IMR-90 (cell line): ENCODE measurements around the gene NCKIPSD. TPM values are rescaled to one million over a fixed set of nuclear protein-coding genes. Genes with fewer than 3 reads are reported as not detected.

Experiments
- ATAC-seq: fragments of 200-7000 bp; cut with Tn5 transposase; 2 replicates; pipeline ENCODE4 v1.9.1; 2020; ENCODE audit warnings: low read depth, mild to moderate bottlenecking, moderate library complexity
- BruUV-seq: library from RNA; stranded (reverse); fragments of 400-500 nt; replicated peaks from 2 replicates; lab custom pipeline; 2021; lab: Mats Ljungman, UMichigan
- CTCF ChIA-PET: fragments of 300-600 bp; formaldehyde crosslinking; extraction: SDS; loops from one replicate; lab custom pipeline; 2021; ENCODE audit warnings: antibody characterized with exemption; lab: Yijun Ruan, JAX
- POLR2A ChIA-PET: fragments of 300-600 bp; sonication (Branson Sonifier 250); formaldehyde crosslinking; loops from one replicate; lab custom pipeline; 2022; ENCODE audit warnings: antibody characterized with exemption; ENCODE audit not compliant: unreplicated experiment; lab: Charles Lee
- DNase-seq: peaks from one replicate; pipeline ENCODE4 v3.0.0; 2013
- H2AFZ ChIP-seq: replicated peaks from 2 replicates; pipeline ENCODE3; 2013; ENCODE audit warnings: low read length, mild to moderate bottlenecking; ENCODE audit not compliant: poor library complexity
- H2AK5ac ChIP-seq: 2 replicates; pipeline ENCODE4 v1.6.1; 2013; ENCODE audit warnings: low read depth, low read length, inconsistent platforms
- H2AK9ac ChIP-seq: replicated peaks from 2 replicates; pipeline ENCODE3; 2013; ENCODE audit warnings: mild to moderate bottlenecking, low read depth, low read length, moderate library complexity; ENCODE audit not compliant: poor library complexity
- H2BK120ac ChIP-seq: 2 replicates; pipeline ENCODE4 v1.6.1; 2013; ENCODE audit warnings: low read depth, low read length, inconsistent platforms
- H2BK15ac ChIP-seq: 3 replicates; pipeline ENCODE4 v1.6.1; 2013; ENCODE audit warnings: low read depth, low read length, inconsistent platforms
- H2BK20ac ChIP-seq: 2 replicates; pipeline ENCODE4 v1.6.1; 2013; ENCODE audit warnings: low read depth, mild to moderate bottlenecking, inconsistent platforms, low read length, moderate library complexity
- H2BK5ac ChIP-seq: 2 replicates; pipeline ENCODE4 v1.6.1; 2013; ENCODE audit warnings: mild to moderate bottlenecking, low read depth, low read length, inconsistent platforms; ENCODE audit not compliant: poor library complexity, severe bottlenecking
- H3K14ac ChIP-seq: replicated peaks from 2 replicates; pipeline ENCODE4 v1.6.1; 2013; ENCODE audit warnings: low read depth, low read length, inconsistent platforms
- H3K18ac ChIP-seq: 2 replicates; pipeline ENCODE4 v1.6.1; 2013; ENCODE audit warnings: low read depth, low read length, control low read depth
- H3K23ac ChIP-seq: 2 replicates; pipeline ENCODE4 v1.6.1; 2013; ENCODE audit warnings: low read depth, low read length, inconsistent platforms
- H3K27ac ChIP-seq: 2 replicates; pipeline ENCODE4 v1.5.1; 2013; ENCODE audit warnings: mild to moderate bottlenecking, control low read depth, low read length; ENCODE audit not compliant: insufficient read depth
- H3K27me3 ChIP-seq: 2 replicates; pipeline ENCODE4 v1.6.1; 2013; ENCODE audit warnings: low read length; ENCODE audit not compliant: control insufficient read depth, insufficient read depth
- H3K36me3 ChIP-seq: 2 replicates; pipeline ENCODE4 v1.6.1; 2013; ENCODE audit warnings: low read length, mixed read lengths; ENCODE audit not compliant: control insufficient read depth, insufficient read depth
- H3K4ac ChIP-seq: 2 replicates; pipeline ENCODE4 v1.6.1; 2013; ENCODE audit warnings: low read depth, low read length, inconsistent platforms
- H3K4me1 ChIP-seq: 2 replicates; pipeline ENCODE4 v1.6.1; 2013; ENCODE audit warnings: low read length, mixed read lengths; ENCODE audit not compliant: control insufficient read depth, insufficient read depth
- H3K4me2 ChIP-seq: 2 replicates; pipeline ENCODE4 v1.6.1; 2013; ENCODE audit warnings: low read depth, mild to moderate bottlenecking, control low read depth, low read length, moderate library complexity
- H3K4me3 ChIP-seq: 2 replicates; pipeline ENCODE4 v1.5.1; 2013; ENCODE audit warnings: low read depth, mild to moderate bottlenecking, control low read depth, low read length, moderate library complexity; ENCODE audit not compliant: insufficient read depth
- H3K56ac ChIP-seq: 2 replicates; pipeline ENCODE4 v1.6.1; 2013; ENCODE audit warnings: low read length, inconsistent platforms; ENCODE audit not compliant: insufficient read depth; ENCODE audit errors: extremely low read depth
- H3K79me1 ChIP-seq, 2 experiments: 2 replicates each; pipeline ENCODE4 v1.6.1; 2013; ENCODE audit warnings: low read length in 2 of 2, inconsistent platforms in 1 of 2, low read depth in 1 of 2
- H3K9ac ChIP-seq: 2 replicates; pipeline ENCODE4 v1.6.1; 2013; ENCODE audit warnings: low read depth, low read length, control low read depth
- H3K9me1 ChIP-seq: 2 replicates; pipeline ENCODE4 v1.6.1; 2013; ENCODE audit warnings: low read length, inconsistent platforms; ENCODE audit not compliant: insufficient read depth
- H3K9me3 ChIP-seq: 2 replicates; pipeline ENCODE4 v1.6.1; 2013; ENCODE audit warnings: low read length; ENCODE audit not compliant: control insufficient read depth, insufficient read depth
- H4K20me1 ChIP-seq: 2 replicates; pipeline ENCODE4 v1.6.1; 2013; ENCODE audit warnings: low read length, inconsistent platforms; ENCODE audit not compliant: insufficient read depth
- H4K5ac ChIP-seq: 2 replicates; pipeline ENCODE4 v1.6.1; 2013; ENCODE audit warnings: mild to moderate bottlenecking, low read depth, low read length, control low read depth
- H4K8ac ChIP-seq, 2 experiments: 2 replicates each; pipeline ENCODE4 v1.6.1; 2013; ENCODE audit warnings: low read depth in 2 of 2, low read length in 2 of 2, control low read depth in 1 of 2, inconsistent platforms in 1 of 2
- H4K91ac ChIP-seq: 2 replicates; pipeline ENCODE4 v1.6.1; 2013; ENCODE audit warnings: low read depth, low read length, inconsistent platforms; ENCODE audit not compliant: insufficient read depth
- BHLHE40 ChIP-seq: fragments of 150-350 bp; IDR thresholded peaks from 2 replicates; pipeline ENCODE4 v1.6.1; 2016; ENCODE audit warnings: mild to moderate bottlenecking, low read depth, low read length
- CEBPB ChIP-seq: IDR thresholded peaks from 2 replicates; pipeline ENCODE4 v1.6.1; 2012; ENCODE audit warnings: low read depth, low read length, improper control_type of control experiment
- CTCF ChIP-seq: conservative IDR thresholded peaks from 2 replicates; pipeline ENCODE4 v1.5.1; 2012; ENCODE audit warnings: mild to moderate bottlenecking, low read depth, low read length, improper control_type of control experiment
- MAFK ChIP-seq: IDR thresholded peaks from 2 replicates; pipeline ENCODE4 v1.6.1; 2012; ENCODE audit warnings: low read depth, low read length, improper control_type of control experiment
- MAZ ChIP-seq: IDR thresholded peaks from 2 replicates; pipeline ENCODE4 v1.6.1; 2012; ENCODE audit warnings: low read depth, mild to moderate bottlenecking, low read length, improper control_type of control experiment, moderate library complexity, borderline replicate concordance
- MXI1 ChIP-seq: IDR thresholded peaks from 2 replicates; pipeline ENCODE4 v1.6.1; 2012; ENCODE audit warnings: low read depth, mild to moderate bottlenecking, low read length, moderate library complexity, borderline replicate concordance
- NFE2L2 ChIP-seq: fragments of 150-350 bp; IDR thresholded peaks from 2 replicates; pipeline ENCODE4 v1.6.1; 2016; ENCODE audit warnings: low read depth, mild to moderate bottlenecking, low read length
- POLR2A ChIP-seq: IDR thresholded peaks from 2 replicates; pipeline ENCODE4 v1.6.1; 2012; ENCODE audit warnings: mild to moderate bottlenecking, low read depth, low read length
- RAD21 ChIP-seq: IDR thresholded peaks from 2 replicates; pipeline ENCODE4 v1.6.1; 2012; ENCODE audit warnings: low read length, improper control_type of control experiment
- RCOR1 ChIP-seq: IDR thresholded peaks from 2 replicates; pipeline ENCODE4 v1.6.1; 2012; ENCODE audit warnings: mild to moderate bottlenecking, low read length, improper control_type of control experiment; ENCODE audit not compliant: insufficient replicate concordance
- RFX5 ChIP-seq: IDR thresholded peaks from 2 replicates; pipeline ENCODE4 v1.8.0; 2012; ENCODE audit warnings: low read depth, mild to moderate bottlenecking, low read length, moderate library complexity
- SMC3 ChIP-seq: fragments of 150-350 bp; IDR thresholded peaks from 2 replicates; pipeline ENCODE4 v1.6.1; 2016; ENCODE audit warnings: low read depth, mild to moderate bottlenecking, antibody characterized with exemption, low read length, moderate library complexity
- USF2 ChIP-seq: fragments of 150-350 bp; IDR thresholded peaks from 2 replicates; pipeline ENCODE4 v1.6.1; 2017; ENCODE audit warnings: mild to moderate bottlenecking, antibody characterized with exemption, low read length, low read depth
- WGBS, 2 experiments: methylation state at CpG; one replicate each; pipeline versions ENCODE4 v1.1.5 to v1.1.7; 2013; ENCODE audit warnings: missing lambda C conversion rate in 2 of 2; ENCODE audit not compliant: insufficient read length in 1 of 2; ENCODE audit errors: extremely low coverage in 2 of 2; 5-methylcytosine and 5-hydroxymethylcytosine counted together
- dilution Hi-C: fragments of 300-500 bp; cut with HindIII; formaldehyde crosslinking; loops from one replicate; pipeline ENCODE4 v1.14.3; 2018; ENCODE audit warnings: low sequenced_read_pairs; ENCODE audit not compliant: unreplicated experiment
- in situ Hi-C: fragments of 300-500 bp; cut with MboI; formaldehyde crosslinking; loops from 3 replicates; pipeline ENCODE4 v1.14.3; 2019; ENCODE audit warnings: low sequenced_read_pairs, inconsistent platforms, mixed read lengths
- intact Hi-C: fragments of 100-400 bp; cut with micrococcal nuclease; formaldehyde crosslinking; loops from 2 replicates; pipeline ENCODE4 v1.10.0; 2022
- polyA plus RNA-seq, 3 experiments: library from polyadenylated mRNA; depleted of rRNA; stranded (reverse); fragments of >200 nt; gene quantifications; 2 replicates each; pipeline ENCODE4 v1.2.3, GENCODE V29; 2012; ENCODE audit warnings: low replicate concordance in 1 of 3
- total RNA-seq: library from RNA; depleted of rRNA; stranded (reverse); fragments of >200 nt; gene quantifications from 2 replicates; pipeline ENCODE4 v1.2.3, GENCODE V29; 2012

Gene NCKIPSD
- total and polyA plus RNA-seq, 2 of the 4 experiments (the other 2 are of a cell fraction): 21.0 to 38.3 TPM

DNA sequence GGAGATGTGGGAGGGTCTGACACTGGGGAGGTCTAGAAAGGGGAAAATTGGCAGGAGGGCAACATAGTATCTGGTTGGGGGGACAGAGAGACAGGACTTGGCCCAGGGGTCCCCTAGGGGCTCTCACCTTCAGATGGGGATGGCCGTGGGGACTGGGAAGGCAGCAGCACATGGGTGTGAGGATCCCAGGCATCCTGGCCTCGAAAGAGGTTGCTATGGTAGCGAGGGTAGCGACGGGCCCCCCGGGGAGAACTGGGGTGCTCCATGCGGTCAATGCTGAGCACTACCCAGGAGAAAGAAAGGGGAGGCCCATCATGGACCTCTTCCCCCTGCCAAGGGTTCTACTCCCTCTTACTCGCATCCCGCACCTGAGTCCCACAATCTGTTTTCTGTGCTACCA is 38.0 kb downstream of the NCKIPSD start:
- DNase-seq (no peak), ATAC-seq (no peak)
- no peak overlapping the region for H2BK20ac ChIP-seq
- H3K4me2 ChIP-seq: no peak overlapping the region
- no peaks in the 10 kb centered on the region for H3K27me3 ChIP-seq
- no peaks in the 10 kb centered on the region for H3K79me1 ChIP-seq
- no peak overlapping the region for H2AK5ac ChIP-seq
- H4K20me1 ChIP-seq: no peaks in the 10 kb centered on the region
- no peak for TF ChIP-seq MAFK
- TF ChIP-seq CTCF: no peak
- TF ChIP-seq RFX5: no peak
- no peak for TF ChIP-seq RCOR1
- TF ChIP-seq MAZ: no peak
- no peak for TF ChIP-seq NFE2L2
- no peak for TF ChIP-seq RAD21
- TF ChIP-seq BHLHE40: no peak
- TF ChIP-seq SMC3: no peak
- TF ChIP-seq MXI1: no peak
- TF ChIP-seq POLR2A: no peak
- TF ChIP-seq CEBPB: no peak
- no peak for TF ChIP-seq USF2
- no peak overlapping the region for H4K91ac ChIP-seq
- H4K8ac ChIP-seq: no peak overlapping the region
- no peak overlapping the region for H4K5ac ChIP-seq
- CTCF ChIA-PET: no interaction called here
- no peak overlapping the region for H3K14ac ChIP-seq
- no peaks in the 10 kb centered on the region for H3K9me1 ChIP-seq
- in situ Hi-C loops: no loop called here
- H3K27ac ChIP-seq: no peak overlapping the region
- intact Hi-C loops: no loop called here
- H3K4ac ChIP-seq: no peak overlapping the region
- no peak overlapping the region for H2BK120ac ChIP-seq
- 60% methylated on average over 1 of the region's 9 CpGs; no CpG with 5 or more reads in 1 of the 2 experiments for WGBS, 2 experiments
- no peak overlapping the region for H3K56ac ChIP-seq
- H3K18ac ChIP-seq: no peak overlapping the region
- H3K9ac ChIP-seq: no peak overlapping the region
- H3K9me3 ChIP-seq: no peaks in the 10 kb centered on the region
- POLR2A ChIA-PET: no interaction called here
- H3K4me3 ChIP-seq: no peak overlapping the region
- H2BK5ac ChIP-seq: no peak overlapping the region
- H2BK15ac ChIP-seq: no peak overlapping the region
- H2AK9ac ChIP-seq: no peak overlapping the region
- H3K36me3 ChIP-seq: no peaks in the 10 kb centered on the region
- BruUV-seq: no TSS peak
- no peak overlapping the region for H2AFZ ChIP-seq
- dilution Hi-C loops: no loop called here
- no peaks in the 10 kb centered on the region for H3K4me1 ChIP-seq
- no peak overlapping the region for H3K23ac ChIP-seq
